Measurements from ENCODE around the gene MAML3.

MAML3 gene

GRCh38 chr4:139801895-139802294, 352.1 kb downstream of the MAML3 start:
- POLR2A ChIA-PET = no interaction called here
- CTCF ChIA-PET = no interaction called here
- DNase-seq (ENCODE audit: extremely low spot score) = no peak
- TF ChIP-seq ARNT (IDR thresholded peaks at IDR 0.05) (no peak), SP1 (IDR thresholded peaks at IDR 0.05) (no peak), ELF4 (IDR thresholded peaks at IDR 0.05) (no peak), SUZ12 (IDR thresholded peaks at IDR 0.05) (no peak), HDGF (IDR thresholded peaks at IDR 0.05; ENCODE audit: borderline replicate concordance) (no peak), NFRKB (IDR thresholded peaks at IDR 0.05) (no peak), TARDBP (IDR thresholded peaks at IDR 0.05) (no peak), LEF1 (IDR thresholded peaks at IDR 0.05; ENCODE audit: borderline replicate concordance) (no peak), FOXM1 (IDR thresholded peaks at IDR 0.05; ENCODE audit: borderline replicate concordance) (no peak), BHLHE40 (IDR thresholded peaks at IDR 0.05; ENCODE audit: borderline replicate concordance) (no peak), FOXK2 (IDR thresholded peaks at IDR 0.05) (no peak), L3MBTL2 (conservative IDR thresholded peaks at IDR 0.05) (no peak)
- TF ChIP-seq, protein P1, sequence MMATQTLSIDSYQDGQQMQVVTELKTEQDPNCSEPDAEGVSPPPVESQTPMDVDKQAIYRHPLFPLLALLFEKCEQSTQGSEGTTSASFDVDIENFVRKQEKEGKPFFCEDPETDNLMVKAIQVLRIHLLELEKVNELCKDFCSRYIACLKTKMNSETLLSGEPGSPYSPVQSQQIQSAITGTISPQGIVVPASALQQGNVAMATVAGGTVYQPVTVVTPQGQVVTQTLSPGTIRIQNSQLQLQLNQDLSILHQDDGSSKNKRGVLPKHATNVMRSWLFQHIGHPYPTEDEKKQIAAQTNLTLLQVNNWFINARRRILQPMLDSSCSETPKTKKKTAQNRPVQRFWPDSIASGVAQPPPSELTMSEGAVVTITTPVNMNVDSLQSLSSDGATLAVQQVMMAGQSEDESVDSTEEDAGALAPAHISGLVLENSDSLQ (IDR thresholded peaks at IDR 0.05) = no peak

GRCh38 chr4:139800082-139800481, 353.9 kb downstream of the MAML3 start:
- CTCF ChIA-PET = interaction anchor here (1.1 kb wide), 1 partner anchor 9 kb away, joined by 5 read pairs; no protein-coding TSS in a partner anchor

GRCh38 chr4:139799615-139800014, 354.4 kb downstream of the MAML3 start:
- no peak for DNase-seq (ENCODE audit: extremely low spot score)
- CTCF ChIA-PET = interaction anchor here (1.1 kb wide), 2 partner anchors 10 to 11 kb away, joined by 3 to 5 read pairs; no protein-coding TSS in a partner anchor
- TF ChIP-seq SP1 (IDR thresholded peaks at IDR 0.05) = no peak
- TF ChIP-seq ZNF384 (IDR thresholded peaks at IDR 0.05) = no peak
- TF ChIP-seq FOXM1 (IDR thresholded peaks at IDR 0.05; ENCODE audit: borderline replicate concordance) = no peak
- TF ChIP-seq, protein P1 (IDR thresholded peaks at IDR 0.05) = no peak
- TF ChIP-seq BHLHE40 (IDR thresholded peaks at IDR 0.05; ENCODE audit: borderline replicate concordance) = no peak
- TF ChIP-seq TARDBP (IDR thresholded peaks at IDR 0.05) = no peak
- TF ChIP-seq CTBP1 (IDR thresholded peaks at IDR 0.05; ENCODE audit: borderline replicate concordance) = no peak
- TF ChIP-seq LEF1 (IDR thresholded peaks at IDR 0.05; ENCODE audit: borderline replicate concordance) = no peak
- POLR2A ChIA-PET = no interaction called here

More at GRCh38 chr4:139800082-139800481, 353.9 kb downstream of the MAML3 start:
- TF ChIP-seq FOXK2 (IDR thresholded peaks at IDR 0.05) (no peak), NFRKB (IDR thresholded peaks at IDR 0.05) (no peak), L3MBTL2 (conservative IDR thresholded peaks at IDR 0.05) (no peak), FOXM1 (IDR thresholded peaks at IDR 0.05; ENCODE audit: borderline replicate concordance) (no peak), CTBP1 (IDR thresholded peaks at IDR 0.05; ENCODE audit: borderline replicate concordance) (no peak), ARNT (IDR thresholded peaks at IDR 0.05) (no peak)
- no peak for DNase-seq (ENCODE audit: extremely low spot score)
- POLR2A ChIA-PET = no interaction called here

DNA sequence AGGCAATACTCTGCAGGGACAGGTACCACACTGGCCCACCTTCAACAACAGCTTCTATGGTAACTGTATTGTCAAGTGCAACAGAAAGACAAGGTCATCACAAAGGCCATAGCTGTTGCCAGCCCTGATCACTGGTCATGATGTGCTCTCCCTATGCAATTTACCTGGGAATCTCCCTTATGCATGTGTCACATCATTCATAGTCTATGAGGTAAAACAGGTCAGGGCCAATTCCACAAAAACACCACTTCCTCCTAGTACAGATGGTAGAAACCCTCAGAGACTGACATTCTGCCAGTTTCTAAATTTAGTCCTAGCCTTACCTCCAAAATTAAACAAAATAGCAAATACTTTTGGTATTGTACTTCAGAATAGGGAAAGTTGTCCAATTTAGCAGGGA, 355.5 kb downstream of the MAML3 start:
- no peak for DNase-seq (ENCODE audit: extremely low spot score)
- POLR2A ChIA-PET = no interaction called here
- TF ChIP-seq BHLHE40 (IDR thresholded peaks at IDR 0.05; ENCODE audit: borderline replicate concordance) (no peak), FOXM1 (IDR thresholded peaks at IDR 0.05; ENCODE audit: borderline replicate concordance) (no peak), ELF4 (IDR thresholded peaks at IDR 0.05) (no peak), SUZ12 (IDR thresholded peaks at IDR 0.05) (no peak), CTBP1 (IDR thresholded peaks at IDR 0.05; ENCODE audit: borderline replicate concordance) (no peak), SP1 (IDR thresholded peaks at IDR 0.05) (no peak), HDGF (IDR thresholded peaks at IDR 0.05; ENCODE audit: borderline replicate concordance) (no peak), LEF1 (IDR thresholded peaks at IDR 0.05; ENCODE audit: borderline replicate concordance) (no peak), FOXA1 (IDR thresholded peaks at IDR 0.05) (no peak), ARNT (IDR thresholded peaks at IDR 0.05) (no peak), ZNF384 (IDR thresholded peaks at IDR 0.05) (no peak), L3MBTL2 (conservative IDR thresholded peaks at IDR 0.05) (no peak), NFRKB (IDR thresholded peaks at IDR 0.05) (no peak), TARDBP (IDR thresholded peaks at IDR 0.05) (no peak), FOXK2 (IDR thresholded peaks at IDR 0.05) (no peak)
- TF ChIP-seq, protein P1 (IDR thresholded peaks at IDR 0.05) = no peak
- CTCF ChIA-PET = interaction anchor here (1.1 kb wide), 1 partner anchor 10 kb away, joined by 3 read pairs; no protein-coding TSS in a partner anchor

GRCh38 chr4:139797287-139797686, 356.7 kb downstream of the MAML3 start:
- ChIA-PET POLR2A (no interaction called here), CTCF (no interaction called here)
- DNase-seq (ENCODE audit: extremely low spot score) = no peak
- TF ChIP-seq ELF4 (IDR thresholded peaks at IDR 0.05) = no peak
- TF ChIP-seq ZNF384 (IDR thresholded peaks at IDR 0.05) = no peak
- no peak for TF ChIP-seq SP1 (IDR thresholded peaks at IDR 0.05)
- TF ChIP-seq NFRKB (IDR thresholded peaks at IDR 0.05) = no peak
- no peak for TF ChIP-seq ARNT (IDR thresholded peaks at IDR 0.05)
- no peak for TF ChIP-seq L3MBTL2 (conservative IDR thresholded peaks at IDR 0.05)
- no peak for TF ChIP-seq HDGF (IDR thresholded peaks at IDR 0.05; ENCODE audit: borderline replicate concordance)
- TF ChIP-seq FOXK2 (IDR thresholded peaks at IDR 0.05) = no peak

DNA sequence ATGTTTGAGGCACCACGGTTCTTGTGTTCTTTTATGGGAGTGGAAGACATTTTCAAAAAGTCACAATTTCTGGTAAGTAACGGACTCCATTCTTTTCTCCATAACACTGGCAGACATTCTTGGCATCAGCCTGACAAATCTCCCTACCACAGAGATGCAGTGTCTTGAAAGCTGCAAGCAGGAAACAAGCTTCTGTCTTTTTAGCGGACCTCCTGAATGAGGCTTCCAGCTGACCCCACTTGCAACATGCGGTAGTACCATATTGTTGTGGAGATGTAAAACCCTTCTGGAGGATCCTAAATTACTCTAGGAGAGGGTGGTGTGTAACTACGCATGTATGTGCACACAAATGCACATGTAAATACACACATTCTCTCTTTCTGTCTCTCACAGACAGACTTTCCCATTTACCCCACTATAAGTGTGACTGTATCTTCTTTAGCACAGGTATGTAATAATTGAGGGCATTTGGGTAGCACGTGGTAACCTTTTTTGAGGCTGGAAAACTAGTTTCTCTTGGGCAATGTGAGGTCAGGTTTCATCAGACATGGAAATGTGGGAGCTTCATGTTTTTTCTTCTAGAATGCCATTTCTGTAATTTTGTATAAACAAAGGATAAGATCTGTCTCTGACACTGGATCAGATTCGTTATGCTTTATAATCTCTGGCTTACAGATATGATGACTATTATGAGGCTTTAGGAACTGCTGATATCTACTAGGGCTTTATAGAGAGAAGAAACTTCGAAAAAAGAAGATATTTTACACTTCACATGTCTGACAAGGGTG, 358.3 kb downstream of the MAML3 start:
- DNase-seq (ENCODE audit: extremely low spot score) = no peak
- TF ChIP-seq, protein P1 (IDR thresholded peaks at IDR 0.05) = no peak
- no peak for TF ChIP-seq L3MBTL2 (conservative IDR thresholded peaks at IDR 0.05)
- no peak for TF ChIP-seq TARDBP (IDR thresholded peaks at IDR 0.05)
- TF ChIP-seq CTBP1 (IDR thresholded peaks at IDR 0.05; ENCODE audit: borderline replicate concordance) = no peak
- TF ChIP-seq BHLHE40 (IDR thresholded peaks at IDR 0.05; ENCODE audit: borderline replicate concordance) = no peak
- TF ChIP-seq FOXK2 (IDR thresholded peaks at IDR 0.05) = no peak
- TF ChIP-seq FOXA1 (IDR thresholded peaks at IDR 0.05) = no peak
- no peak for TF ChIP-seq ARNT (IDR thresholded peaks at IDR 0.05)
- no peak for TF ChIP-seq ELF4 (IDR thresholded peaks at IDR 0.05)
- TF ChIP-seq FOXM1 (IDR thresholded peaks at IDR 0.05; ENCODE audit: borderline replicate concordance) = no peak
- no peak for TF ChIP-seq HDGF (IDR thresholded peaks at IDR 0.05; ENCODE audit: borderline replicate concordance)
- TF ChIP-seq SUZ12 (IDR thresholded peaks at IDR 0.05) = no peak
- TF ChIP-seq NFRKB (IDR thresholded peaks at IDR 0.05) = no peak
- TF ChIP-seq ZNF384 (IDR thresholded peaks at IDR 0.05) = no peak
- TF ChIP-seq LEF1 (IDR thresholded peaks at IDR 0.05; ENCODE audit: borderline replicate concordance) = no peak
- TF ChIP-seq SP1 (IDR thresholded peaks at IDR 0.05) = no peak
- CTCF ChIA-PET = interaction anchor here (0.9 kb wide), 1 partner anchor 564 kb away, joined by 3 read pairs; no protein-coding TSS in a partner anchor
- POLR2A ChIA-PET = no interaction called here
